Activated CD8-positive, alpha-beta memory T cell treated with anti-CD3 and anti-CD28 coated beads, Interleukin-2, amount 50 U/mL, for 48 hours (primary cell): ENCODE measurements around the gene ALG2.
"Not testable (repeated sequence)": the region's sequence is repeated elsewhere in the genome, so short reads cannot be mapped to it uniquely, and the experiment has no call there.

Experiments
- DNase-seq: peaks from one replicate; pipeline ENCODE4 v3.0.0-alpha.2; 2020

ALG2 gene

GRCh38 chr9:99237356-99237755 lies 15.6 kb upstream of the ALG2 start:
- no peak for DNase-seq

GRCh38 chr9:99235926-99236634 lies 14.3 kb upstream of the ALG2 start:
- DNase-seq, result no peak

- no peak for DNase-seq
These were observed 13.3 kb upstream of the ALG2 start for GRCh38 chr9:99235069-99235468.

- no peak for DNase-seq
These were observed 12.9 kb upstream of the ALG2 start for GRCh38 chr9:99234618-99235017.

GRCh38 chr9:99231711-99232110 lies 10.0 kb upstream of the ALG2 start:
- no peak for DNase-seq

GRCh38 chr9:99230206-99230605 lies 8.5 kb upstream of the ALG2 start:
- no peak for DNase-seq

- no peak for DNase-seq
These were observed 4.3 kb upstream of the ALG2 start for GRCh38 chr9:99226054-99226453.

- no peak for DNase-seq
These were observed 2.7 kb upstream of the ALG2 start for GRCh38 chr9:99224445-99224844.

GRCh38 chr9:99222416-99223270 lies 901 bp upstream of the ALG2 start:
- DNase-seq, result no peak

- DNase-seq, result no peak
These were observed 499 bp downstream of the ALG2 start for GRCh38 chr9:99221266-99221620.

- no peak for DNase-seq
These were observed 1.7 kb downstream of the ALG2 start for GRCh38 chr9:99220011-99220410.

GRCh38 chr9:99216073-99216472 lies 5.7 kb downstream of the ALG2 start:
- DNase-seq, result no peak

- no peak for DNase-seq
These were observed 8.5 kb downstream of the ALG2 start for GRCh38 chr9:99213197-99213596.

- DNase-seq, result no peak
These were observed 10.0 kb downstream of the ALG2 start for GRCh38 chr9:99211746-99212145.

- no peak for DNase-seq
These were observed 11.2 kb downstream of the ALG2 start for GRCh38 chr9:99210572-99210971.

GRCh38 chr9:99201603-99202002 lies 20.1 kb downstream of the ALG2 start:
- DNase-seq, result no peak

- DNase-seq, result no peak
These were observed 21.7 kb downstream of the ALG2 start for GRCh38 chr9:99199938-99200539.

GRCh38 chr9:99197987-99198386 lies 23.8 kb downstream of the ALG2 start:
- no peak for DNase-seq

GRCh38 chr9:99197124-99197630 lies 24.6 kb downstream of the ALG2 start:
- no peak for DNase-seq

- not testable (repeated sequence) for DNase-seq
These were observed 25.3 kb downstream of the ALG2 start for GRCh38 chr9:99196484-99196883.

GRCh38 chr9:99193466-99193821 lies 28.3 kb downstream of the ALG2 start:
- DNase-seq, result no peak

- no peak for DNase-seq
These were observed 28.8 kb downstream of the ALG2 start for GRCh38 chr9:99192786-99193465.

GRCh38 chr9:99190597-99191283 lies 31.0 kb downstream of the ALG2 start:
- no peak for DNase-seq
